Loucy (cell line): Measurements from ENCODE around the gene CCDC8.
"Not testable (repeated sequence)": the region's sequence is repeated elsewhere in the genome, so short reads cannot be mapped to it uniquely, and the experiment has no call there.

ENCODE experiments used
- H2AFZ ChIP-seq: fragments of 200-600 bp; sonication (generic); 2 replicates; pipeline ENCODE4 v1.6.0; 2016; ENCODE audit warnings: antibody characterized with exemption, mild to moderate bottlenecking, low read length, moderate library complexity
- H3F3A ChIP-seq: fragments of 200-600 bp; 2 replicates; pipeline ENCODE4 v1.6.0; 2016; ENCODE audit warnings: antibody characterized with exemption, low read depth, mild to moderate bottlenecking
- H3K27me3 ChIP-seq: fragments of 200-600 bp; sonication (generic); 2 replicates; pipeline ENCODE4 v1.6.1; 2014; ENCODE audit warnings: low read length, mild to moderate bottlenecking; ENCODE audit not compliant: insufficient read depth, poor library complexity, severe bottlenecking
- H3K36me3 ChIP-seq: fragments of 200-600 bp; sonication (generic); 2 replicates; pipeline ENCODE4 v1.6.1; 2016; ENCODE audit warnings: low read length; ENCODE audit not compliant: insufficient read depth
- H3K4me1 ChIP-seq: fragments of 200-600 bp; sonication (generic); 2 replicates; pipeline ENCODE4 v1.5.1; 2014; ENCODE audit warnings: low read length, mild to moderate bottlenecking; ENCODE audit not compliant: insufficient read depth, poor library complexity, severe bottlenecking
- H3K4me2 ChIP-seq: fragments of 200-600 bp; sonication (generic); 2 replicates; pipeline ENCODE4 v1.6.0; 2014; ENCODE audit warnings: antibody characterized with exemption, low read length, low read depth, mild to moderate bottlenecking; ENCODE audit not compliant: poor library complexity, severe bottlenecking
- H3K4me3 ChIP-seq: fragments of 200-600 bp; sonication (generic); 2 replicates; pipeline ENCODE4 v1.5.1; 2014; ENCODE audit warnings: low read length, mild to moderate bottlenecking, mixed read lengths; ENCODE audit not compliant: poor library complexity, severe bottlenecking
- H3K79me2 ChIP-seq: fragments of 200-600 bp; sonication (generic); 2 replicates; pipeline ENCODE4 v1.6.1; 2014; ENCODE audit warnings: low read length; ENCODE audit not compliant: insufficient read depth
- H3K9ac ChIP-seq: fragments of 200-600 bp; sonication (generic); 2 replicates; pipeline ENCODE4 v1.6.0; 2014; ENCODE audit warnings: mild to moderate bottlenecking, low read depth, low read length, moderate library complexity; ENCODE audit not compliant: poor library complexity, severe bottlenecking
- H3K9me2 ChIP-seq: fragments of 200-600 bp; sonication (generic); replicated peaks from 2 replicates; pipeline ENCODE4 v1.6.1; 2016; ENCODE audit warnings: low read depth, low read length, mixed read lengths
- H3K9me3 ChIP-seq: fragments of 200-600 bp; sonication (generic); 2 replicates; pipeline ENCODE4 v1.6.1; 2014; ENCODE audit warnings: mild to moderate bottlenecking, antibody characterized with exemption, low read length, low read depth; ENCODE audit not compliant: insufficient read depth
- H4K20me1 ChIP-seq: fragments of 200-600 bp; sonication (generic); 2 replicates; pipeline ENCODE4 v1.6.0; 2014; ENCODE audit warnings: antibody characterized with exemption, low read length, mild to moderate bottlenecking; ENCODE audit not compliant: insufficient read depth, poor library complexity, severe bottlenecking
- EZH2phosphoT487 ChIP-seq: fragments of 200-600 bp; IDR thresholded peaks from 2 replicates; pipeline ENCODE4 v1.6.1; 2018; ENCODE audit warnings: antibody characterized with exemption, mild to moderate bottlenecking, moderate library complexity, borderline replicate concordance
- TF ChIP-seq, protein P1 (sequence below): fragments of 200-600 bp; sonication (generic); conservative IDR thresholded peaks from 2 replicates; pipeline ENCODE4 v1.5.1; 2014; ENCODE audit warnings: mild to moderate bottlenecking, antibody characterized with exemption, low read length

Gene CCDC8

DNA sequence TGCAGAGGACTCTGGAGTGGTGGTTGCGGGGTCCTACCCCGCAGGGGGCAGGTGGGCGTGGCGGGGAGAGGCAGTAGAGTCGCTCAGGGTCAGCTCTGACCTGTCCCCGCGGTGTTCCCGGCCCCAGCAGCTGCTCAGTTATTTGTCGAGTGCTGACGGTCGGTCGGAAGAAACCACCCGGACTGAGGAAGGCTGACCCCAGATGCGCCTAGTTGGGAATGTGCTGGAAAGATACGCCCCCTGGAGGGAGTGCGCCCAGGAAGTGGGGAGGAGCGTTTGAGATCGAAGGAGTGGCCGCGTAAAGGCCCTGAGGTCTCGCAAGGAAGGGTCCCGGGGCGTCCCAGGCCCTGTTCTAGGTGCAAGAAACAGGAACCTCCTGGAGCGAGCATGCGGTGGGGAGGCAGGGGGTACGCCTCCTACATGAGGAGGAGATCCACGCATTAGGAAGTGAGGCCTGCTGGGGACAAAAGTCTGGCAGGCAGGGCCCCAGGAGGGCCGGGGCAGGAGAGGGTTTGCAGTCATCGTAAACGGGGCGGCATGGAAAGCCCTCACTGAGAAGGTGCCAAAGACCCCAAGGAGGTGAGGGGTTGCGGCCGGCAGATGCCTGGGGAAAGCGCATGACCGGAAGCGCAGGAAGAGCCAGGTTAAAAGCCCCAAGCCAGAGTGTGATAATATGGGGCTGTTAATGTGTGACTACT lies 9.2 kb downstream of the CCDC8 start:
- no peaks in the 10 kb centered on the region for H3K9me2 ChIP-seq
- H3F3A ChIP-seq = no peaks in the 10 kb centered on the region
- H2AFZ ChIP-seq = no peak overlapping the region
- no peaks in the 10 kb centered on the region for H3K79me2 ChIP-seq
- no peak overlapping the region for H3K4me2 ChIP-seq
- H3K4me3 ChIP-seq = no peak overlapping the region
- no peaks in the 10 kb centered on the region for H3K9me3 ChIP-seq
- H3K27me3 ChIP-seq = no peaks in the 10 kb centered on the region
- no peaks in the 10 kb centered on the region for H4K20me1 ChIP-seq
- no peaks in the 10 kb centered on the region for H3K4me1 ChIP-seq
- no peak overlapping the region for H3K9ac ChIP-seq
- no peaks in the 10 kb centered on the region for H3K36me3 ChIP-seq
- TF ChIP-seq EZH2phosphoT487 = no peak
- TF ChIP-seq, protein P1, sequence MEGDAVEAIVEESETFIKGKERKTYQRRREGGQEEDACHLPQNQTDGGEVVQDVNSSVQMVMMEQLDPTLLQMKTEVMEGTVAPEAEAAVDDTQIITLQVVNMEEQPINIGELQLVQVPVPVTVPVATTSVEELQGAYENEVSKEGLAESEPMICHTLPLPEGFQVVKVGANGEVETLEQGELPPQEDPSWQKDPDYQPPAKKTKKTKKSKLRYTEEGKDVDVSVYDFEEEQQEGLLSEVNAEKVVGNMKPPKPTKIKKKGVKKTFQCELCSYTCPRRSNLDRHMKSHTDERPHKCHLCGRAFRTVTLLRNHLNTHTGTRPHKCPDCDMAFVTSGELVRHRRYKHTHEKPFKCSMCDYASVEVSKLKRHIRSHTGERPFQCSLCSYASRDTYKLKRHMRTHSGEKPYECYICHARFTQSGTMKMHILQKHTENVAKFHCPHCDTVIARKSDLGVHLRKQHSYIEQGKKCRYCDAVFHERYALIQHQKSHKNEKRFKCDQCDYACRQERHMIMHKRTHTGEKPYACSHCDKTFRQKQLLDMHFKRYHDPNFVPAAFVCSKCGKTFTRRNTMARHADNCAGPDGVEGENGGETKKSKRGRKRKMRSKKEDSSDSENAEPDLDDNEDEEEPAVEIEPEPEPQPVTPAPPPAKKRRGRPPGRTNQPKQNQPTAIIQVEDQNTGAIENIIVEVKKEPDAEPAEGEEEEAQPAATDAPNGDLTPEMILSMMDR = no peak

DNA sequence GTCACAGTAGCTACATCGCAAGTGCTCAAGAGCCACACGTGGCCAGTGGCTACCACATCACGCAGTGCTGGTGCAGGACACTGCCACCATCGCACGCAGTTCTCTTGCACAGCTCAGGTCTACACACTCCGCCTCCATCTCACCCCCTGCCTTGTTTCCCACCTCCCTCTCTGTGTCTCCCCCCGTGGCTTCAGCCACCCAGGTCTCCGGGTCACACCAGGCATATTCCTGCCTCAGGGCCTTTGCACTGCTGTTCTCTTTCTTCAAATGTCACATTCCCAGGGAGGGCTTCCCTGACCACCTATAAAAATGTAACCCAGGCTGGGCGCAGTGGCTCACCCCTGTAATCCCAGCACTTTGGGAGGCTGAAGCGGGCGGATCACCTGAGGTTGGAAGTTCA lies 10.6 kb downstream of the CCDC8 start:
- TF ChIP-seq, protein P1 = no peak
- TF ChIP-seq EZH2phosphoT487 = no peak
- Histone ChIP-seq H3K9ac (no peak overlapping the region), H2AFZ (no peak overlapping the region), H3K36me3 (no peaks in the 10 kb centered on the region), H3K27me3 (no peaks in the 10 kb centered on the region), H3K9me2 (no peaks in the 10 kb centered on the region), H3K4me1 (no peaks in the 10 kb centered on the region), H3F3A (no peaks in the 10 kb centered on the region), H3K9me3 (no peaks in the 10 kb centered on the region), H3K4me3 (no peak overlapping the region), H4K20me1 (no peaks in the 10 kb centered on the region), H3K4me2 (no peak overlapping the region), H3K79me2 (no peaks in the 10 kb centered on the region)

DNA sequence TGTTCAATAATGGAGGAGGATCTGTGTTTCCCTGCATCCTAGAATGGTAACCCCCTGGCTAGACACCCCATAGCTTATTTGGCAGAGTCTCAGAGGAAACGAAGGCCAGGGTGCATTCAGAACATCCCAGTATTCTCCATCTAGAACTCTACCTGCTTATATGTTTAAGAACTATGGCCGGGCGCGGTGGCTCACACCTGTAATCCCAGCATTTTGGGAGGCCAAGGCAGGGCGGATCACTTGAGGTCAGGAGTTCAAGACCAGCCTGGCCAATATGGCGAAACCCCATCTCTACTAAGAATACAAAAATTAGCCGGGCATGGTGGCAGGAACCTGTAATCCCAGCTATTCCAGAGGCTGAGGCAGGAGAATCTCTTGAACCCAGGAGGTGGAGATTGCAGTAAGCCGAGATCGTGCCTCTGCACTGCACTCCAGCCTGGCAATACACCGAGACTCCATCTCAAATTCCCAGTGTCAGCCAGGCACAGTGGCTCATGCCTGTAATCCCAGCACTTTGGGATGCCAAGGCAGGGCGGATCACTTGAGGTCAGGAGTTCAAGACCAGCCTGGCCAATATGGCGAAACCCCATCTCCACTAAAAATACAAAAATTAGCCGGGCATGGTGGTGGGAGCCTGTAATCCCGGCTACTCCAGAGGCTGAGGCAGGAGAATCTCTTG lies 15.4 kb downstream of the CCDC8 start:
- not testable (repeated sequence) for H3K36me3 ChIP-seq, H3K4me3 ChIP-seq, H3F3A ChIP-seq, H3K79me2 ChIP-seq, H2AFZ ChIP-seq, H3K4me2 ChIP-seq, H3K9me3 ChIP-seq, H3K9ac ChIP-seq, H3K27me3 ChIP-seq, H4K20me1 ChIP-seq, H3K4me1 ChIP-seq, H3K9me2 ChIP-seq

DNA sequence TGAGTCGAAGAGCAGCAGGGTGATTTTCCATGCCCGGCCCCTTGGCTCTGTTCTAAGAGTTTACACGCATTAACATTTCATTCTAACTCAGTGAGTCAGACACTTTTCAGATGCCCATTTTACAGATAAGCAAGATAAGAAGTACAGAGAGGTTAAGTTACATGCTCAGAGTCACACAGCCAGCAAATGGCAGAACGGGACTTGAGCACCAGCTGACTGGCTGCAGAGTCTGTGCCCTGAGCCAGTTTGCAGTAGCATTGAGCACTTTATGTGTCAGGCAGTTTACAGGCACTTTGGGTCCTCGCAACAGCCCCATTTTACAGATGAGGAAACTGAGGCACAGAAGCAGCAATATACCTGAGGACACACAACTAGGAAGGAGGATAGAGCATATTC lies 19.0 kb downstream of the CCDC8 start:
- H3K4me3 ChIP-seq = no peak overlapping the region
- TF ChIP-seq, protein P1 = no peak
- no peak for TF ChIP-seq EZH2phosphoT487
- H3K79me2 ChIP-seq = no peaks in the 10 kb centered on the region
- no peak overlapping the region for H3K4me2 ChIP-seq
- H3K9me3 ChIP-seq = no peaks in the 10 kb centered on the region
- H3K9ac ChIP-seq = no peak overlapping the region
- H4K20me1 ChIP-seq = no peaks in the 10 kb centered on the region
- no peaks in the 10 kb centered on the region for H3K4me1 ChIP-seq
- no peaks in the 10 kb centered on the region for H3F3A ChIP-seq
- H3K27me3 ChIP-seq = no peaks in the 10 kb centered on the region
- no peaks in the 10 kb centered on the region for H3K9me2 ChIP-seq
- H2AFZ ChIP-seq = no peak overlapping the region
- peaks cover 29% of the 10 kb centered on the region; the same call in 1 of the 2 replicates for H3K36me3 ChIP-seq
